IMR-90 (cell line): ENCODE data around the gene TNFRSF9. TPM values are rescaled to one million over a fixed set of nuclear protein-coding genes. Genes with fewer than 3 reads are reported as not detected.

Experiments used
- ATAC-seq: fragments of 200-7000 bp; cut with Tn5 transposase; 2 replicates; pipeline ENCODE4 v1.9.1; 2020; ENCODE audit warnings: low read depth, mild to moderate bottlenecking, moderate library complexity
- BruUV-seq: library from RNA; stranded (reverse); fragments of 400-500 nt; replicated peaks from 2 replicates; lab custom pipeline; 2021; lab: Mats Ljungman, UMichigan
- CTCF ChIA-PET: fragments of 300-600 bp; formaldehyde crosslinking; extraction: SDS; loops from one replicate; lab custom pipeline; 2021; ENCODE audit warnings: antibody characterized with exemption; lab: Yijun Ruan, JAX
- POLR2A ChIA-PET: fragments of 300-600 bp; sonication (Branson Sonifier 250); formaldehyde crosslinking; loops from one replicate; lab custom pipeline; 2022; ENCODE audit warnings: antibody characterized with exemption; ENCODE audit not compliant: unreplicated experiment; lab: Charles Lee
- DNase-seq: peaks from one replicate; pipeline ENCODE4 v3.0.0; 2013
- H2AFZ ChIP-seq: replicated peaks from 2 replicates; pipeline ENCODE3; 2013; ENCODE audit warnings: low read length, mild to moderate bottlenecking; ENCODE audit not compliant: poor library complexity
- H2AK5ac ChIP-seq: 2 replicates; pipeline ENCODE4 v1.6.1; 2013; ENCODE audit warnings: low read depth, low read length, inconsistent platforms
- H2AK9ac ChIP-seq: replicated peaks from 2 replicates; pipeline ENCODE3; 2013; ENCODE audit warnings: mild to moderate bottlenecking, low read depth, low read length, moderate library complexity; ENCODE audit not compliant: poor library complexity
- H2BK120ac ChIP-seq: 2 replicates; pipeline ENCODE4 v1.6.1; 2013; ENCODE audit warnings: low read depth, low read length, inconsistent platforms
- H2BK15ac ChIP-seq: 3 replicates; pipeline ENCODE4 v1.6.1; 2013; ENCODE audit warnings: low read depth, low read length, inconsistent platforms
- H2BK20ac ChIP-seq: 2 replicates; pipeline ENCODE4 v1.6.1; 2013; ENCODE audit warnings: low read depth, mild to moderate bottlenecking, inconsistent platforms, low read length, moderate library complexity
- H2BK5ac ChIP-seq: 2 replicates; pipeline ENCODE4 v1.6.1; 2013; ENCODE audit warnings: mild to moderate bottlenecking, low read depth, low read length, inconsistent platforms; ENCODE audit not compliant: poor library complexity, severe bottlenecking
- H3K14ac ChIP-seq: replicated peaks from 2 replicates; pipeline ENCODE4 v1.6.1; 2013; ENCODE audit warnings: low read depth, low read length, inconsistent platforms
- H3K18ac ChIP-seq: 2 replicates; pipeline ENCODE4 v1.6.1; 2013; ENCODE audit warnings: low read depth, low read length, control low read depth
- H3K23ac ChIP-seq: 2 replicates; pipeline ENCODE4 v1.6.1; 2013; ENCODE audit warnings: low read depth, low read length, inconsistent platforms
- H3K27ac ChIP-seq: 2 replicates; pipeline ENCODE4 v1.5.1; 2013; ENCODE audit warnings: mild to moderate bottlenecking, control low read depth, low read length; ENCODE audit not compliant: insufficient read depth
- H3K27me3 ChIP-seq: 2 replicates; pipeline ENCODE4 v1.6.1; 2013; ENCODE audit warnings: low read length; ENCODE audit not compliant: control insufficient read depth, insufficient read depth
- H3K36me3 ChIP-seq: 2 replicates; pipeline ENCODE4 v1.6.1; 2013; ENCODE audit warnings: low read length, mixed read lengths; ENCODE audit not compliant: control insufficient read depth, insufficient read depth
- H3K4ac ChIP-seq: 2 replicates; pipeline ENCODE4 v1.6.1; 2013; ENCODE audit warnings: low read depth, low read length, inconsistent platforms
- H3K4me1 ChIP-seq: 2 replicates; pipeline ENCODE4 v1.6.1; 2013; ENCODE audit warnings: low read length, mixed read lengths; ENCODE audit not compliant: control insufficient read depth, insufficient read depth
- H3K4me2 ChIP-seq: 2 replicates; pipeline ENCODE4 v1.6.1; 2013; ENCODE audit warnings: low read depth, mild to moderate bottlenecking, control low read depth, low read length, moderate library complexity
- H3K4me3 ChIP-seq: 2 replicates; pipeline ENCODE4 v1.5.1; 2013; ENCODE audit warnings: low read depth, mild to moderate bottlenecking, control low read depth, low read length, moderate library complexity; ENCODE audit not compliant: insufficient read depth
- H3K56ac ChIP-seq: 2 replicates; pipeline ENCODE4 v1.6.1; 2013; ENCODE audit warnings: low read length, inconsistent platforms; ENCODE audit not compliant: insufficient read depth; ENCODE audit errors: extremely low read depth
- H3K79me1 ChIP-seq, 2 experiments: 2 replicates each; pipeline ENCODE4 v1.6.1; 2013; ENCODE audit warnings: low read length in 2 of 2, inconsistent platforms in 1 of 2, low read depth in 1 of 2
- H3K9ac ChIP-seq: 2 replicates; pipeline ENCODE4 v1.6.1; 2013; ENCODE audit warnings: low read depth, low read length, control low read depth
- H3K9me1 ChIP-seq: 2 replicates; pipeline ENCODE4 v1.6.1; 2013; ENCODE audit warnings: low read length, inconsistent platforms; ENCODE audit not compliant: insufficient read depth
- H3K9me3 ChIP-seq: 2 replicates; pipeline ENCODE4 v1.6.1; 2013; ENCODE audit warnings: low read length; ENCODE audit not compliant: control insufficient read depth, insufficient read depth
- H4K20me1 ChIP-seq: 2 replicates; pipeline ENCODE4 v1.6.1; 2013; ENCODE audit warnings: low read length, inconsistent platforms; ENCODE audit not compliant: insufficient read depth
- H4K5ac ChIP-seq: 2 replicates; pipeline ENCODE4 v1.6.1; 2013; ENCODE audit warnings: mild to moderate bottlenecking, low read depth, low read length, control low read depth
- H4K8ac ChIP-seq, 2 experiments: 2 replicates each; pipeline ENCODE4 v1.6.1; 2013; ENCODE audit warnings: low read depth in 2 of 2, low read length in 2 of 2, control low read depth in 1 of 2, inconsistent platforms in 1 of 2
- H4K91ac ChIP-seq: 2 replicates; pipeline ENCODE4 v1.6.1; 2013; ENCODE audit warnings: low read depth, low read length, inconsistent platforms; ENCODE audit not compliant: insufficient read depth
- BHLHE40 ChIP-seq: fragments of 150-350 bp; IDR thresholded peaks from 2 replicates; pipeline ENCODE4 v1.6.1; 2016; ENCODE audit warnings: mild to moderate bottlenecking, low read depth, low read length
- CHD1 ChIP-seq: IDR thresholded peaks from 2 replicates; pipeline ENCODE4 v1.6.1; 2012; ENCODE audit warnings: low read depth, low read length, improper control_type of control experiment
- CTCF ChIP-seq: conservative IDR thresholded peaks from 2 replicates; pipeline ENCODE4 v1.5.1; 2012; ENCODE audit warnings: mild to moderate bottlenecking, low read depth, low read length, improper control_type of control experiment
- MAFK ChIP-seq: IDR thresholded peaks from 2 replicates; pipeline ENCODE4 v1.6.1; 2012; ENCODE audit warnings: low read depth, low read length, improper control_type of control experiment
- MAZ ChIP-seq: IDR thresholded peaks from 2 replicates; pipeline ENCODE4 v1.6.1; 2012; ENCODE audit warnings: low read depth, mild to moderate bottlenecking, low read length, improper control_type of control experiment, moderate library complexity, borderline replicate concordance
- MXI1 ChIP-seq: IDR thresholded peaks from 2 replicates; pipeline ENCODE4 v1.6.1; 2012; ENCODE audit warnings: low read depth, mild to moderate bottlenecking, low read length, moderate library complexity, borderline replicate concordance
- NFE2L2 ChIP-seq: fragments of 150-350 bp; IDR thresholded peaks from 2 replicates; pipeline ENCODE4 v1.6.1; 2016; ENCODE audit warnings: low read depth, mild to moderate bottlenecking, low read length
- RAD21 ChIP-seq: IDR thresholded peaks from 2 replicates; pipeline ENCODE4 v1.6.1; 2012; ENCODE audit warnings: low read length, improper control_type of control experiment
- RFX5 ChIP-seq: IDR thresholded peaks from 2 replicates; pipeline ENCODE4 v1.8.0; 2012; ENCODE audit warnings: low read depth, mild to moderate bottlenecking, low read length, moderate library complexity
- WGBS, 2 experiments: methylation state at CpG; one replicate each; pipeline versions ENCODE4 v1.1.5 to v1.1.7; 2013; ENCODE audit warnings: missing lambda C conversion rate in 2 of 2; ENCODE audit not compliant: insufficient read length in 1 of 2; ENCODE audit errors: extremely low coverage in 2 of 2; 5-methylcytosine and 5-hydroxymethylcytosine counted together
- dilution Hi-C: fragments of 300-500 bp; cut with HindIII; formaldehyde crosslinking; loops from one replicate; pipeline ENCODE4 v1.14.3; 2018; ENCODE audit warnings: low sequenced_read_pairs; ENCODE audit not compliant: unreplicated experiment
- in situ Hi-C: fragments of 300-500 bp; cut with MboI; formaldehyde crosslinking; loops from 3 replicates; pipeline ENCODE4 v1.14.3; 2019; ENCODE audit warnings: low sequenced_read_pairs, inconsistent platforms, mixed read lengths
- intact Hi-C: fragments of 100-400 bp; cut with micrococcal nuclease; formaldehyde crosslinking; loops from 2 replicates; pipeline ENCODE4 v1.10.0; 2022
- polyA plus RNA-seq, 3 experiments: library from polyadenylated mRNA; depleted of rRNA; stranded (reverse); fragments of >200 nt; gene quantifications; 2 replicates each; pipeline ENCODE4 v1.2.3, GENCODE V29; 2012; ENCODE audit warnings: low replicate concordance in 1 of 3
- total RNA-seq: library from RNA; depleted of rRNA; stranded (reverse); fragments of >200 nt; gene quantifications from 2 replicates; pipeline ENCODE4 v1.2.3, GENCODE V29; 2012

The TNFRSF9 gene
- total and polyA plus RNA-seq, 2 of the 4 experiments (the other 2 are of a cell fraction), result 0.43 to 0.72 TPM

- no peaks in the 10 kb centered on the region; the same call in 1 of the 2 replicates for H3K4me1 ChIP-seq
- H3K9me3 ChIP-seq, result no peaks in the 10 kb centered on the region
- H3K56ac ChIP-seq, result no peak overlapping the region
- no TSS peak for BruUV-seq
- TF ChIP-seq CHD1 (no peak), NFE2L2 (no peak), MAZ (no peak), CTCF (no peak), MXI1 (no peak), BHLHE40 (no peak), MAFK (no peak), RFX5 (no peak), RAD21 (no peak)
- no peak overlapping the region for H2AK9ac ChIP-seq
- ChIA-PET POLR2A (no interaction called here), CTCF (no interaction called here)
- H3K23ac ChIP-seq, result no peak overlapping the region
- dilution Hi-C loops (no loop called here), in situ Hi-C loops (no loop called here), intact Hi-C loops (no loop called here)
- no peak overlapping the region for H2BK5ac ChIP-seq
- no peak overlapping the region for H4K91ac ChIP-seq
- H3K9ac ChIP-seq, result no peak overlapping the region
- H3K79me1 ChIP-seq, result peaks cover 25 to 62% of the 10 kb centered on the region in 2 experiments
- H4K5ac ChIP-seq, result no peak overlapping the region
- peaks cover 26% of the 10 kb centered on the region for H4K20me1 ChIP-seq
- no peaks in the 10 kb centered on the region for H3K9me1 ChIP-seq
- H2BK120ac ChIP-seq, result no peak overlapping the region
- no peak overlapping the region for H2BK20ac ChIP-seq
- H3K18ac ChIP-seq, result no peak overlapping the region
- no peak overlapping the region for H2AK5ac ChIP-seq
- H3K27me3 ChIP-seq, result no peaks in the 10 kb centered on the region
- no peak overlapping the region for H3K4me2 ChIP-seq
- H3K4ac ChIP-seq, result no peak overlapping the region
- ATAC-seq, result no peak
- no peak overlapping the region for H3K27ac ChIP-seq
- no peak overlapping the region for H3K4me3 ChIP-seq
- WGBS, 2 experiments, result 96% methylated on average over 3 of the region's 5 CpGs; no CpG with 5 or more reads in 1 of the 2 experiments
- no peak overlapping the region for H2AFZ ChIP-seq
- no peak for DNase-seq
- H3K36me3 ChIP-seq, result peaks cover 30% of the 10 kb centered on the region
- no peak overlapping the region for H2BK15ac ChIP-seq
- H3K14ac ChIP-seq, result no peak overlapping the region
- H4K8ac ChIP-seq, result no peak overlapping the region
These were observed 31.6 kb upstream of the TNFRSF9 start for GRCh38 chr1:7972285-7972684.
